Measurements from ENCODE around the gene TNFSF8.

Gene TNFSF8

GRCh38 chr9:114930056-114930812, at the start of gene TNFSF8:
TSS of gene TNFSF8 (minus strand) at chr9:114930591. CDS start at chr9:114930303, 288 bp downstream.
- DNase-seq, result peak; percentile 81

GRCh38 chr9:114973216-114973615, 42.8 kb upstream of the TNFSF8 start:
- DNase-seq, result no peak

- DNase-seq, result no peak
These were observed 42.2 kb upstream of the TNFSF8 start for GRCh38 chr9:114972510-114973136.

- no peak for DNase-seq
These were observed 38.9 kb upstream of the TNFSF8 start for GRCh38 chr9:114969269-114969668.

- no peak for DNase-seq
These were observed 38.3 kb upstream of the TNFSF8 start for GRCh38 chr9:114968671-114969070.

GRCh38 chr9:114965564-114965963, 35.2 kb upstream of the TNFSF8 start:
- DNase-seq, result no peak

GRCh38 chr9:114962809-114963208, 32.4 kb upstream of the TNFSF8 start:
- no peak for DNase-seq

- DNase-seq, result no peak
These were observed 29.9 kb upstream of the TNFSF8 start for GRCh38 chr9:114960276-114960675.

GRCh38 chr9:114958844-114959235, 28.4 kb upstream of the TNFSF8 start:
- no peak for DNase-seq

- DNase-seq, result peak; percentile 69
These were observed 27.8 kb upstream of the TNFSF8 start for GRCh38 chr9:114958021-114958843.

GRCh38 chr9:114957558-114957957, 27.2 kb upstream of the TNFSF8 start:
- DNase-seq, result no peak

GRCh38 chr9:114954956-114955582, 24.7 kb upstream of the TNFSF8 start:
- no peak for DNase-seq

- DNase-seq, result peak; percentile 37
These were observed 23.6 kb upstream of the TNFSF8 start for GRCh38 chr9:114953959-114954358.

GRCh38 chr9:114953046-114953445, 22.7 kb upstream of the TNFSF8 start:
- no peak for DNase-seq

- no peak for DNase-seq
These were observed 20.4 kb upstream of the TNFSF8 start for GRCh38 chr9:114950761-114951160.

GRCh38 chr9:114947058-114947457, 16.7 kb upstream of the TNFSF8 start:
- no peak for DNase-seq

- no peak for DNase-seq
These were observed 15.4 kb upstream of the TNFSF8 start for GRCh38 chr9:114945616-114946412.

GRCh38 chr9:114941376-114941775, 11.0 kb upstream of the TNFSF8 start:
- no peak for DNase-seq

GRCh38 chr9:114938687-114939575, 8.5 kb upstream of the TNFSF8 start:
- DNase-seq, result no peak

- no peak for DNase-seq
These were observed 7.1 kb upstream of the TNFSF8 start for GRCh38 chr9:114937516-114937915.

GRCh38 chr9:114936581-114936980, 6.2 kb upstream of the TNFSF8 start:
- no peak for DNase-seq

All from activated CD4-positive, alpha-beta T cell treated with anti-CD3 and anti-CD28 coated beads for 48 hours (primary cell).